Astrocyte of the spinal cord (primary cell): ENCODE results near the gene TIMM13.

ENCODE experiments used
- DNase-seq: peaks from one replicate; pipeline ENCODE4 v3.0.0; 2011; ENCODE audit warnings: low read depth, low spot score
- H3K4me3 ChIP-seq: 2 replicates; pipeline ENCODE4 v1.5.1; 2011; ENCODE audit warnings: low read depth, mild to moderate bottlenecking, low read length, moderate library complexity
- CTCF ChIP-seq: IDR thresholded peaks from 2 replicates; pipeline ENCODE4 v1.5.1; 2012; ENCODE audit warnings: low read depth, mild to moderate bottlenecking, low read length, inconsistent platforms
- in situ Hi-C: cut with HindIII; loops from 2 replicates; pipeline ENCODE4 v1.10.0; 2017; ENCODE audit warnings: low sequenced_read_pairs

Gene TIMM13

GRCh38 chr19:2431318-2432055 lies 4.1 kb upstream of the TIMM13 start:
- no peak overlapping the region for H3K4me3 ChIP-seq
- in situ Hi-C loops = no loop called here
- TF ChIP-seq CTCF = no peak
- DNase-seq = no peak

GRCh38 chr19:2429917-2430535 lies 2.6 kb upstream of the TIMM13 start:
- no peak for TF ChIP-seq CTCF
- H3K4me3 ChIP-seq = no peak overlapping the region
- no peak for DNase-seq
- in situ Hi-C loops = no loop called here

GRCh38 chr19:2428756-2429711 lies 1.6 kb upstream of the TIMM13 start:
- in situ Hi-C loops = no loop called here
- no peak for TF ChIP-seq CTCF
- no peak overlapping the region for H3K4me3 ChIP-seq
- DNase-seq = no peak

GRCh38 chr19:2428321-2428690 lies 920 bp upstream of the TIMM13 start:
- in situ Hi-C loops = no loop called here
- DNase-seq = no peak
- TF ChIP-seq CTCF = peak; percentile 5
- peak overlapping the region; percentile 56 for H3K4me3 ChIP-seq

GRCh38 chr19:2426611-2427428 lies 566 bp downstream of the TIMM13 start:
- TF ChIP-seq CTCF = no peak
- in situ Hi-C loops = no loop called here
- H3K4me3 ChIP-seq = peak overlapping the region; percentile 56

More at GRCh38 chr19:2426611-2427428, 566 bp downstream of the TIMM13 start:
- no peak for DNase-seq
